Measurements from ENCODE around the gene ATF1. TPM values are rescaled to one million over a fixed set of nuclear protein-coding genes. Genes with fewer than 3 reads are reported as not detected.
A peak's percentile ranks its signal among the peaks of the same experiment; 100 is the strongest.
"Not testable (repeated sequence)": the region's sequence is repeated elsewhere in the genome, so short reads cannot be mapped to it uniquely, and the experiment has no call there.

Gene ATF1
- total and polyA plus RNA-seq, 8 donors, result 0.58 to 42.0 (median 14.5) TPM

GRCh38 chr12:50841716-50842531 is 78.0 kb downstream of the ATF1 start:
- no peak overlapping the region for H3K4me3 ChIP-seq
- intact Hi-C loops (cut with DNase I; ENCODE audit: low total_unique reads), result no loop called here
- TF ChIP-seq POLR2AphosphoS5 (IDR thresholded peaks at IDR 0.05) (no peak), POLR2A (IDR thresholded peaks at IDR 0.05) (no peak), CTCF (IDR thresholded peaks at IDR 0.05) (no peak), EP300 (IDR thresholded peaks at IDR 0.05) (no peak)
- no peak overlapping the region for H3K27ac ChIP-seq
- 40 to 63% (median 47%) methylated on average over 7 of the region's 7 CpGs for WGBS, 5 donors
- peaks cover 0 to 9% (median 0%) of the 10 kb centered on the region in 4 donors for H3K9me3 ChIP-seq
- peaks cover 0 to 4% (median 0%) of the 10 kb centered on the region in 4 donors for H3K4me1 ChIP-seq
- H3K36me3 ChIP-seq, result no peaks in the 10 kb centered on the region
- H3K27me3 ChIP-seq, result peaks cover 0 to 8% (median 0%) of the 10 kb centered on the region in 3 donors
- no peak for DNase-seq

- TF ChIP-seq CTCF (IDR thresholded peaks at IDR 0.05) (no peak), POLR2A (IDR thresholded peaks at IDR 0.05) (no peak), POLR2AphosphoS5 (IDR thresholded peaks at IDR 0.05) (no peak), EP300 (IDR thresholded peaks at IDR 0.05) (no peak)
- peaks cover 0 to 8% (median 0%) of the 10 kb centered on the region in 3 donors for H3K27me3 ChIP-seq
- intact Hi-C loops (cut with DNase I; ENCODE audit: low total_unique reads), result no loop called here
- 38 to 47% (median 46%) methylated on average over 36 of the region's 36 CpGs for WGBS, 5 donors
- peaks cover 0 to 4% (median 0%) of the 10 kb centered on the region in 4 donors for H3K4me1 ChIP-seq
- H3K27ac ChIP-seq, result no peak within 1 kb of the TSS
- DNase-seq, result peak in 1 of 2 donors; percentile 71
- H3K4me3 ChIP-seq, result peak within 1 kb of the TSS; percentile 17 to 28 (median 25)
- H3K9me3 ChIP-seq, result peaks cover 0 to 9% (median 0%) of the 10 kb centered on the region in 4 donors
- H3K36me3 ChIP-seq, result no peaks in the 10 kb centered on the region
These were observed 79.0 kb downstream of the ATF1 start, which contains the start of gene TMPRSS12 for GRCh38 chr12:50842637-50843493. Gene TMPRSS12, plus strand, starts transcription at chr12:50842926. Its CDS starts 39 bp downstream, at chr12:50842965.

GRCh38 chr12:50845021-50845647 is 81.2 kb downstream of the ATF1 start:
- TF ChIP-seq EP300 (IDR thresholded peaks at IDR 0.05), result no peak
- TF ChIP-seq POLR2A (IDR thresholded peaks at IDR 0.05), result no peak
- TF ChIP-seq CTCF (IDR thresholded peaks at IDR 0.05), result no peak
- no peak for TF ChIP-seq POLR2AphosphoS5 (IDR thresholded peaks at IDR 0.05)

GRCh38 chr12:50848963-50849362 is 85.1 kb downstream of the ATF1 start:
- no peaks in the 10 kb centered on the region for H3K9me3 ChIP-seq
- TF ChIP-seq CTCF (IDR thresholded peaks at IDR 0.05) (no peak), POLR2AphosphoS5 (IDR thresholded peaks at IDR 0.05) (no peak), EP300 (IDR thresholded peaks at IDR 0.05) (no peak), POLR2A (IDR thresholded peaks at IDR 0.05) (no peak)
- H3K4me3 ChIP-seq, result no peak overlapping the region
- 92 to 100% (median 94%) methylated on average over 2 of the region's 2 CpGs for WGBS, 5 donors
- no peak for DNase-seq
- H3K27me3 ChIP-seq, result no peaks in the 10 kb centered on the region
- no peaks in the 10 kb centered on the region for H3K36me3 ChIP-seq
- no peaks in the 10 kb centered on the region for H3K4me1 ChIP-seq
- no peak overlapping the region for H3K27ac ChIP-seq
- intact Hi-C loops (cut with DNase I; ENCODE audit: low total_unique reads), result no loop called here

More at GRCh38 chr12:50845021-50845647, 81.2 kb downstream of the ATF1 start:
- no peaks in the 10 kb centered on the region for H3K36me3 ChIP-seq
- H3K4me1 ChIP-seq, result peaks cover 0 to 4% (median 0%) of the 10 kb centered on the region in 4 donors
- intact Hi-C loops (cut with DNase I; ENCODE audit: low total_unique reads), result no loop called here
- H3K27me3 ChIP-seq, result peaks cover 0 to 8% (median 0%) of the 10 kb centered on the region in 3 donors
- H3K9me3 ChIP-seq, result peaks cover 0 to 9% (median 0%) of the 10 kb centered on the region in 4 donors
- H3K4me3 ChIP-seq, result no peak overlapping the region
- DNase-seq, result no peak
- no peak overlapping the region for H3K27ac ChIP-seq

DNA sequence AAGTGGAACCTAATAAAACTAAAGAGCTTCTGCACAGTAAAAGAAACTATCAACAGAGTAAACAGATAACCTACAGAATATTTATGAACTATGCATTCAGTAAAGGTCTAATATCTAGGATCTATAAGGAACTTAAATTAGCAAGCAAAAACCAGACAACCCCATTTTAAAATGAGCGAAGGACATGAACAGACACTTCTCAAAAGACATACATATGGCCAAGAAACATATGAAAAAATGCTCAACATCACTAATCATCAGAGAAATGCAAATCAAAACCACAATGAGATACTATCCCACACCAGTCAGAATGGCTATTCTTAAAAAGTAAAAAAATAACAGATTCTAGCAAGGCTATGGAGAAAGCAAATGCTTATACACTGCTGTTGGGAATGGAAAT is 91.3 kb downstream of the ATF1 start:
- DNase-seq; H3K4me3 ChIP-seq; H3K27ac ChIP-seq; intact Hi-C loops (cut with DNase I; ENCODE audit: low total_unique reads); H3K4me1 ChIP-seq; H3K27me3 ChIP-seq; H3K9me3 ChIP-seq; H3K36me3 ChIP-seq: not testable (repeated sequence)
- WGBS, 5 donors, result 96 to 100% (median 97%) methylated on average over 1 of the region's 1 CpG

DNA sequence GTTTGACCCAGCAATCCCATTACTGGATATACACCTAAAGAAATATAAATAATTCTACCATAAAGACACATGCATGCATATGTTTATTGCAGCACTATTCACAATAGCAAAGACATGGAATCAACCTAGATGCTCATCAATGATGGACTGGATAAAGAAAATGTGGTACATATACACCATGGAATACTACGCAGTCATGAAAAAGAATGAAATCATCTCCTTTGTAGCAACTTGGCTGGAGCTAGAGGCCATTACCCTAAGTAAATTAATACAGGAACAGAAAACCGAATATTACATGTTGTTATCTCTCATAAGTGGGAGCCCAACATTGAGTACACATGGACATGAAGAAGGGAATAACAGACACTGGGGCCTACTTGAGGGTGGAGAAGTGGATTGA is 91.8 kb downstream of the ATF1 start:
- intact Hi-C loops (cut with DNase I; ENCODE audit: low total_unique reads); DNase-seq; H3K27ac ChIP-seq; H3K4me3 ChIP-seq; H3K36me3 ChIP-seq; H3K9me3 ChIP-seq; H3K27me3 ChIP-seq; H3K4me1 ChIP-seq: not testable (repeated sequence)
- WGBS, 5 donors, result 69 to 81% (median 76%) methylated on average over 2 of the region's 2 CpGs

Data from stomach (tissue), 9 donors.